H1 (cell line): Measurements from ENCODE around the gene ITGA11. TPM values are rescaled to one million over a fixed set of nuclear protein-coding genes. Genes with fewer than 3 reads are reported as not detected.

Experiments
- CTCF ChIA-PET: fragments of 300-600 bp; sonication (Branson Sonifier 250); formaldehyde crosslinking; loops from one replicate; lab custom pipeline; 2021; ENCODE audit not compliant: partially characterized antibody; lab: Charles Lee
- POLR2A ChIA-PET: fragments of 300-600 bp; sonication (Branson Sonifier 250); formaldehyde crosslinking; loops from one replicate; lab custom pipeline; 2021; ENCODE audit warnings: inconsistent platforms; ENCODE audit not compliant: partially characterized antibody; lab: Charles Lee
- DNase-seq, 2 experiments: peaks; one replicate each; pipeline versions ENCODE4 v3.0.0 to v3.0.0-alpha.2; 2010 to 2022; ENCODE audit warnings: low spot score in 2 of 2, low read depth in 1 of 2, mixed read lengths in 1 of 2
- FAIRE-seq: peaks from 2 replicates; lab custom pipeline; 2011; peaks lifted over from hg19 to GRCh38; lab: Jason Lieb, UNC
- H2AFZ ChIP-seq: 2 replicates; pipeline ENCODE4 v1.8.1; 2012; ENCODE audit warnings: low read length, inconsistent platforms
- H2AK5ac ChIP-seq: 2 replicates; pipeline ENCODE4 v1.6.1; 2013; ENCODE audit warnings: low read depth, low read length
- H2BK120ac ChIP-seq: replicated peaks from 2 replicates; pipeline ENCODE3; 2013; ENCODE audit warnings: low read depth, low read length, inconsistent platforms
- H2BK12ac ChIP-seq: 2 replicates; pipeline ENCODE4 v1.6.1; 2013; ENCODE audit warnings: low read depth, low read length
- H2BK15ac ChIP-seq: 2 replicates; pipeline ENCODE4 v1.6.1; 2013; ENCODE audit warnings: low read length
- H2BK20ac ChIP-seq: 2 replicates; pipeline ENCODE4 v1.6.1; 2013; ENCODE audit warnings: low read length
- H2BK5ac ChIP-seq: 2 replicates; pipeline ENCODE4 v1.6.1; 2013; ENCODE audit warnings: low read depth, low read length
- H3K14ac ChIP-seq: 2 replicates; pipeline ENCODE4 v1.6.1; 2013; ENCODE audit warnings: inconsistent platforms; ENCODE audit not compliant: insufficient read length
- H3K18ac ChIP-seq: 2 replicates; pipeline ENCODE4 v1.6.1; 2013; ENCODE audit warnings: low read length; ENCODE audit errors: extremely low read depth
- H3K23ac ChIP-seq: 2 replicates; pipeline ENCODE4 v1.6.1; 2013; ENCODE audit warnings: inconsistent platforms; ENCODE audit not compliant: insufficient read length
- H3K23me2 ChIP-seq: 2 replicates; pipeline ENCODE4 v1.6.1; 2013; ENCODE audit warnings: low read depth, low read length
- H3K27ac ChIP-seq: 2 replicates; pipeline ENCODE4 v1.6.1; 2011; ENCODE audit warnings: low read depth, low read length, inconsistent platforms
- H3K27me3 ChIP-seq, 4 experiments: replicated peaks in 1 of 4; 1 replicate in 1 of 4; 2 replicates in 3 of 4; pipeline versions ENCODE4 v1.6.1 to v1.8.1; 2011 to 2013; ENCODE audit warnings: low read length in 3 of 4, mild to moderate bottlenecking in 3 of 4, inconsistent platforms in 2 of 4, mixed read lengths in 2 of 4, moderate library complexity in 1 of 4; ENCODE audit not compliant: control insufficient read depth in 3 of 4, insufficient read depth in 3 of 4; ENCODE audit errors: extremely low read depth in 1 of 4
- H3K36me3 ChIP-seq, 4 experiments: 2 replicates each; pipeline versions ENCODE4 v1.6.1 to v1.8.1; 2011 to 2013; ENCODE audit warnings: mild to moderate bottlenecking in 4 of 4, low read length in 3 of 4, moderate library complexity in 2 of 4, control low read depth in 1 of 4, inconsistent platforms in 1 of 4; ENCODE audit not compliant: insufficient read depth in 4 of 4, control insufficient read depth in 2 of 4
- H3K4ac ChIP-seq: replicated peaks from 2 replicates; pipeline ENCODE3; 2013; ENCODE audit warnings: low read length, low read depth, mixed read lengths, inconsistent platforms; ENCODE audit not compliant: insufficient read length
- H3K4me1 ChIP-seq, 4 experiments: replicated peaks in 1 of 4; 1 replicate in 1 of 4; 2 replicates in 3 of 4; pipeline versions ENCODE4 v1.6.1 to v1.8.1; 2011 to 2013; ENCODE audit warnings: low read length in 3 of 4, inconsistent platforms in 2 of 4, mixed read lengths in 1 of 4; ENCODE audit not compliant: insufficient read depth in 4 of 4, control insufficient read depth in 3 of 4
- H3K4me2 ChIP-seq, 2 experiments: 2 replicates each; pipeline versions ENCODE4 v1.6.1 to v1.8.1; 2011 to 2013; ENCODE audit warnings: low read depth in 2 of 2, low read length in 2 of 2, control low read depth in 1 of 2, inconsistent platforms in 1 of 2, mild to moderate bottlenecking in 1 of 2; ENCODE audit not compliant: insufficient read depth in 1 of 2
- H3K4me3 ChIP-seq, 4 experiments: fragments of 200-600, 300-600 bp in 1 of 4; sonication (generic), shearing (Covaris generic), sonication (Bioruptor Twin) in 1 of 4; 2 replicates each; pipeline versions ENCODE4 v1.5.1 to v1.8.1; 2011 to 2016; ENCODE audit warnings: low read length in 4 of 4, low read depth in 3 of 4, control low read depth in 2 of 4, inconsistent platforms in 2 of 4, mild to moderate bottlenecking in 2 of 4, mixed read lengths in 1 of 4, moderate library complexity in 1 of 4; ENCODE audit not compliant: insufficient read depth in 2 of 4; ENCODE audit errors: extremely low read depth in 1 of 4
- H3K56ac ChIP-seq: replicated peaks from 2 replicates; pipeline ENCODE3; 2013; ENCODE audit warnings: low read depth, mild to moderate bottlenecking, mixed read lengths, low read length, inconsistent platforms; ENCODE audit not compliant: insufficient read length
- H3K79me1 ChIP-seq: 2 replicates; pipeline ENCODE4 v1.6.1; 2013; ENCODE audit warnings: low read depth, low read length, control low read depth
- H3K79me2 ChIP-seq, 2 experiments: 2 replicates each; pipeline versions ENCODE4 v1.6.1 to v1.8.1; 2012 to 2013; ENCODE audit warnings: low read length in 2 of 2, mild to moderate bottlenecking in 2 of 2, inconsistent platforms in 1 of 2; ENCODE audit not compliant: insufficient read depth in 2 of 2, control insufficient read depth in 1 of 2
- H3K9ac ChIP-seq, 4 experiments: replicated peaks in 1 of 4; 1 replicate in 1 of 4; 2 replicates in 3 of 4; pipeline versions ENCODE4 v1.6.1 to v1.8.1; 2011 to 2013; ENCODE audit warnings: low read depth in 3 of 4, low read length in 3 of 4, control low read depth in 2 of 4, mild to moderate bottlenecking in 2 of 4, moderate library complexity in 2 of 4, inconsistent platforms in 1 of 4; ENCODE audit errors: extremely low read depth in 1 of 4
- H3K9me3 ChIP-seq, 2 experiments: 2 replicates each; pipeline versions ENCODE4 v1.6.1 to v1.8.1; 2012 to 2013; ENCODE audit warnings: mild to moderate bottlenecking in 2 of 2, moderate library complexity in 2 of 2, control low read depth in 1 of 2, inconsistent platforms in 1 of 2, low read depth in 1 of 2, low read length in 1 of 2, mixed read lengths in 1 of 2; ENCODE audit not compliant: insufficient read depth in 2 of 2
- H4K20me1 ChIP-seq, 2 experiments: replicated peaks in 1 of 2; 2 replicates each; pipeline versions ENCODE3 to v1.8.1; 2011 to 2013; ENCODE audit warnings: inconsistent platforms in 2 of 2, low read length in 2 of 2, mild to moderate bottlenecking in 1 of 2; ENCODE audit not compliant: insufficient read depth in 2 of 2, control insufficient read depth in 1 of 2
- H4K5ac ChIP-seq: 2 replicates; pipeline ENCODE4 v1.6.1; 2013; ENCODE audit warnings: low read length, low read depth, mixed read lengths, inconsistent platforms; ENCODE audit not compliant: insufficient read length
- H4K8ac ChIP-seq: 2 replicates; pipeline ENCODE4 v1.8.0; 2013; ENCODE audit warnings: mild to moderate bottlenecking, moderate library complexity, low read length, inconsistent platforms; ENCODE audit not compliant: insufficient read depth; ENCODE audit errors: extremely low read depth
- H4K91ac ChIP-seq: replicated peaks from 2 replicates; pipeline ENCODE3; 2013; ENCODE audit warnings: low read length, mixed read lengths, inconsistent platforms; ENCODE audit not compliant: insufficient read length
- ATF3 ChIP-seq: IDR thresholded peaks from 2 replicates; pipeline ENCODE4 v1.6.1; 2011; ENCODE audit warnings: low read depth, mild to moderate bottlenecking, low read length; ENCODE audit not compliant: insufficient read depth
- BACH1 ChIP-seq: IDR thresholded peaks from 2 replicates; pipeline ENCODE4 v1.6.1; 2012; ENCODE audit warnings: low read length, improper control_type of control experiment
- BCL11A ChIP-seq, 2 experiments: IDR thresholded peaks; one replicate each; pipeline ENCODE4 v1.6.1; 2011; ENCODE audit warnings: low read depth in 2 of 2, low read length in 2 of 2, mild to moderate bottlenecking in 2 of 2
- CBX8 ChIP-seq: fragments of 300-800, 300-1000 bp; sonication (generic); IDR thresholded peaks from 2 replicates; pipeline ENCODE4 v1.7.1; 2016; ENCODE audit warnings: low read depth, low read length, borderline replicate concordance
- CTBP2 ChIP-seq: IDR thresholded peaks from 2 replicates; pipeline ENCODE4 v1.7.0; 2011; ENCODE audit warnings: borderline replicate concordance, mild to moderate bottlenecking, moderate library complexity, mixed read lengths, low read length; ENCODE audit not compliant: insufficient read depth, insufficient read length
- KDM1A ChIP-seq: fragments of 200-600, 300-600 bp; sonication (generic); IDR thresholded peaks from 2 replicates; pipeline ENCODE4 v1.7.1; 2016; ENCODE audit warnings: mild to moderate bottlenecking, low read length, borderline replicate concordance
- KDM4A ChIP-seq: IDR thresholded peaks from one replicate; pipeline ENCODE4 v1.7.1; 2012; ENCODE audit warnings: low read depth, mild to moderate bottlenecking, moderate library complexity, low read length, inconsistent platforms; ENCODE audit not compliant: severe bottlenecking
- RFX5 ChIP-seq: IDR thresholded peaks from 2 replicates; pipeline ENCODE4 v1.6.1; 2011; ENCODE audit warnings: low read depth, low read length, improper control_type of control experiment, borderline replicate concordance
- SP2 ChIP-seq: IDR thresholded peaks from 2 replicates; pipeline ENCODE4 v1.6.1; 2012; ENCODE audit warnings: mild to moderate bottlenecking, low read length, inconsistent platforms
- TEAD4 ChIP-seq: IDR thresholded peaks from 2 replicates; pipeline ENCODE4 v1.6.1; 2012; ENCODE audit warnings: low read depth, low read length, inconsistent platforms, mixed read lengths
- WGBS, 2 experiments: shearing (Covaris generic) in 1 of 2; methylation state at CpG; one replicate each; pipeline versions ENCODE4 v1.1.6 to v1.1.7; 2013 to 2015; ENCODE audit warnings: low lambda C conversion rate in 2 of 2, mixed read lengths in 2 of 2, inconsistent platforms in 1 of 2, low coverage in 1 of 2, missing lambda C conversion rate in 1 of 2; ENCODE audit not compliant: insufficient replicate concordance in 2 of 2, insufficient coverage in 1 of 2, insufficient read length in 1 of 2; ENCODE audit errors: extremely low coverage in 1 of 2, missing lambda C conversion rate in 1 of 2; 5-methylcytosine and 5-hydroxymethylcytosine counted together
- polyA plus RNA-seq, 7 experiments: library from polyadenylated mRNA; depleted of rRNA in 3 of 7; stranded (reverse) in 5 of 7; unstranded in 2 of 7; fragments of >200 nt in 5 of 7; fragments of 200-250 nt in 2 of 7; gene quantifications; 1 replicate in 5 of 7; 2 replicates in 1 of 7; 4 replicates in 1 of 7; pipeline versions ENCODE4 v1.2.1 to v1.2.3, GENCODE V29; 2011 to 2013; ENCODE audit warnings: missing spikeins in 2 of 7, mixed read lengths in 2 of 7
- total RNA-seq: library from RNA; stranded (reverse); fragmentation: NEBNext Ultra II Directional; extraction: Animal tissue kit (Norgen Biotek cat#: 25700); gene quantifications from 2 replicates; pipeline ENCODE4 v1.2.1, GENCODE V29; 2021

Gene ITGA11
- total and polyA plus RNA-seq, 2 of the 8 experiments (the other 6 are each of a cell fraction or from before 2014, with no cell fraction given), result 0.05 to 0.06 TPM

GRCh38 chr15:68348081-68348480 is 83.9 kb downstream of the ITGA11 start:
- FAIRE-seq, result no peak
- H2BK5ac ChIP-seq, result no peak overlapping the region
- H3K79me2 ChIP-seq, result no peaks in the 10 kb centered on the region
- no peaks in the 10 kb centered on the region for H3K79me1 ChIP-seq
- no peaks in the 10 kb centered on the region for H3K4me1 ChIP-seq
- H3K36me3 ChIP-seq, result no peaks in the 10 kb centered on the region
- H3K4me2 ChIP-seq, result no peak overlapping the region
- H2AFZ ChIP-seq, result no peak overlapping the region
- no peaks in the 10 kb centered on the region for H3K23me2 ChIP-seq
- no peak overlapping the region for H4K5ac ChIP-seq
- H2BK120ac ChIP-seq, result no peak overlapping the region
- no peak overlapping the region for H2BK12ac ChIP-seq
- POLR2A ChIA-PET, result no interaction called here
- no peak overlapping the region for H3K9ac ChIP-seq
- no peak overlapping the region for H3K56ac ChIP-seq
- no peak overlapping the region for H3K27ac ChIP-seq
- no peak overlapping the region for H3K14ac ChIP-seq
- CTCF ChIA-PET, result interaction anchor here (0.6 to 2.0 kb wide), 4 partner anchors 10 to 202 kb away, joined by 3 to 7 read pairs (median 4); no protein-coding TSS in a partner anchor
- H2BK15ac ChIP-seq, result no peak overlapping the region
- H3K23ac ChIP-seq, result no peak overlapping the region
- H3K4ac ChIP-seq, result no peak overlapping the region
- H4K8ac ChIP-seq, result no peak overlapping the region
- TF ChIP-seq BCL11A (IDR thresholded peaks at IDR 0.05; ENCODE audit: low read depth in 2 of 2, low read length in 2 of 2) (no peak), CTBP2 (no peak), CBX8 (no peak), SP2 (no peak), KDM4A (no peak), RFX5 (no peak), ATF3 (no peak), BACH1 (no peak), KDM1A (no peak), TEAD4 (no peak)
- H3K18ac ChIP-seq, result no peak overlapping the region
- no peak overlapping the region for H2AK5ac ChIP-seq
- WGBS, 2 experiments, result 81% methylated on average over 6 of the region's 6 CpGs; no CpG with 5 or more reads in 1 of the 2 experiments
- no peak overlapping the region for H4K91ac ChIP-seq
- DNase-seq, result no peak
- H4K20me1 ChIP-seq, result no peaks in the 10 kb centered on the region
- H3K27me3 ChIP-seq, result no peaks in the 10 kb centered on the region
- H3K4me3 ChIP-seq, result no peak overlapping the region
- no peak overlapping the region for H2BK20ac ChIP-seq
- H3K9me3 ChIP-seq, result no peaks in the 10 kb centered on the region
